PC-3 (cell line): ENCODE measurements around the gene PPFIA1.

Source experiments
- CTCF ChIP-seq: fragments of 300-600 bp; sonication (generic); conservative IDR thresholded peaks from 2 replicates; pipeline ENCODE4 v1.5.1; 2017; ENCODE audit warnings: antibody characterized with exemption, low read depth, mild to moderate bottlenecking, low read length
- EZH2 ChIP-seq: fragments of 300-600 bp; sonication (generic); IDR thresholded peaks from one replicate; pipeline ENCODE4 v1.6.1; 2017; ENCODE audit warnings: antibody characterized with exemption, mild to moderate bottlenecking, low read length; ENCODE audit not compliant: unreplicated experiment
- EZH2phosphoT487 ChIP-seq: fragments of 300-600 bp; sonication (generic); IDR thresholded peaks from 2 replicates; pipeline ENCODE4 v1.6.1; 2018; ENCODE audit warnings: mild to moderate bottlenecking, antibody characterized with exemption, low read length, borderline replicate concordance

- TF ChIP-seq CTCF = no peak
- no peak for TF ChIP-seq EZH2
- no peak for TF ChIP-seq EZH2phosphoT487
Observed at GRCh38 chr11:70421123-70421522, 150.6 kb downstream of the PPFIA1 start.
